Progenitor cell of endocrine pancreas (in vitro differentiated cells): ENCODE results near the gene TRIM3. TPM values are rescaled to one million over a fixed set of nuclear protein-coding genes. Genes with fewer than 3 reads are reported as not detected.

Experiments
- DNase-seq: peaks from one replicate; pipeline ENCODE4 v3.0.0; 2021; ENCODE audit warnings: low spot score; ENCODE audit not compliant: unreplicated experiment
- H3K27ac Mint-ChIP-seq: 2 replicates; pipeline ENCODE4 v1.8.0; 2021; ENCODE audit warnings: mild to moderate bottlenecking, moderate library complexity, mixed read lengths
- H3K27me3 Mint-ChIP-seq: 2 replicates; pipeline ENCODE4 v1.8.0; 2021; ENCODE audit warnings: mixed read lengths
- H3K36me3 Mint-ChIP-seq: 2 replicates; pipeline ENCODE4 v1.8.0; 2022; ENCODE audit warnings: mixed read lengths; ENCODE audit not compliant: insufficient read depth
- H3K4me1 Mint-ChIP-seq: 2 replicates; pipeline ENCODE4 v1.8.0; 2021; ENCODE audit warnings: low read depth, mixed read lengths
- H3K4me3 Mint-ChIP-seq: 2 replicates; pipeline ENCODE4 v1.8.0; 2021; ENCODE audit warnings: low read depth, mild to moderate bottlenecking, moderate library complexity, mixed read lengths
- H3K9me3 Mint-ChIP-seq: 2 replicates; pipeline ENCODE4 v1.8.0; 2021; ENCODE audit warnings: low read depth, mixed read lengths
- total RNA-seq: library from RNA; stranded (reverse); gene quantifications from 2 replicates; pipeline ENCODE4 v1.2.1, GENCODE V29; 2021
- TF ChIP-seq, protein P1 (sequence below): fragments of 200-600 bp; sonication (generic); IDR thresholded peaks from one replicate; pipeline ENCODE4 v1.5.0; 2021; ENCODE audit warnings: antibody characterized with exemption, mild to moderate bottlenecking; ENCODE audit not compliant: unreplicated experiment

The TRIM3 gene
- total RNA-seq, 1 donor from 2014 or later, result 22.6 TPM

DNA sequence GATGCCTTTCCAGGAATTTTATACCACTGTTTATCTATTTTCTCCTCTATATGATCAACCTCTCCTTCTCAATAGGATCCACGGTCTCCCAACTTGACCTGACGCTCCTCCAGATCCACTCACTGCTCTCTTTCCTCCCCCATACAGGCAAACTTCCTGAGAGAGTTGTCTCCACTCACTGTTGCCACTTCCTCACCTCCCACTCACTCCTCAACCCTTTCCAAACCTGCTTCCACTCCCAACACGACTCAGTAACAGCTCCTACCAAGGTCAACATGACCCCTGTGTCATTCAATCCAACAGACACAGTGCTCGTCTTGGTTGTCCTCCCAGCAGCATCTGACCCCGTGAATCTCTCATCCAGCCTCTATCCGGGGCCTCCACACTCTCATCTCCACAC lies 57.9 kb downstream of the TRIM3 start:
- H3K36me3 Mint-ChIP-seq, result no peaks in the 10 kb centered on the region
- H3K4me1 Mint-ChIP-seq, result peaks cover 9% of the 10 kb centered on the region
- peaks cover 6% of the 10 kb centered on the region for H3K27me3 Mint-ChIP-seq
- TF ChIP-seq, protein P1, sequence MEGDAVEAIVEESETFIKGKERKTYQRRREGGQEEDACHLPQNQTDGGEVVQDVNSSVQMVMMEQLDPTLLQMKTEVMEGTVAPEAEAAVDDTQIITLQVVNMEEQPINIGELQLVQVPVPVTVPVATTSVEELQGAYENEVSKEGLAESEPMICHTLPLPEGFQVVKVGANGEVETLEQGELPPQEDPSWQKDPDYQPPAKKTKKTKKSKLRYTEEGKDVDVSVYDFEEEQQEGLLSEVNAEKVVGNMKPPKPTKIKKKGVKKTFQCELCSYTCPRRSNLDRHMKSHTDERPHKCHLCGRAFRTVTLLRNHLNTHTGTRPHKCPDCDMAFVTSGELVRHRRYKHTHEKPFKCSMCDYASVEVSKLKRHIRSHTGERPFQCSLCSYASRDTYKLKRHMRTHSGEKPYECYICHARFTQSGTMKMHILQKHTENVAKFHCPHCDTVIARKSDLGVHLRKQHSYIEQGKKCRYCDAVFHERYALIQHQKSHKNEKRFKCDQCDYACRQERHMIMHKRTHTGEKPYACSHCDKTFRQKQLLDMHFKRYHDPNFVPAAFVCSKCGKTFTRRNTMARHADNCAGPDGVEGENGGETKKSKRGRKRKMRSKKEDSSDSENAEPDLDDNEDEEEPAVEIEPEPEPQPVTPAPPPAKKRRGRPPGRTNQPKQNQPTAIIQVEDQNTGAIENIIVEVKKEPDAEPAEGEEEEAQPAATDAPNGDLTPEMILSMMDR, result no peak
- H3K27ac Mint-ChIP-seq, result no peak overlapping the region
- no peak for DNase-seq
- H3K4me3 Mint-ChIP-seq, result no peak overlapping the region
- no peaks in the 10 kb centered on the region for H3K9me3 Mint-ChIP-seq

DNA sequence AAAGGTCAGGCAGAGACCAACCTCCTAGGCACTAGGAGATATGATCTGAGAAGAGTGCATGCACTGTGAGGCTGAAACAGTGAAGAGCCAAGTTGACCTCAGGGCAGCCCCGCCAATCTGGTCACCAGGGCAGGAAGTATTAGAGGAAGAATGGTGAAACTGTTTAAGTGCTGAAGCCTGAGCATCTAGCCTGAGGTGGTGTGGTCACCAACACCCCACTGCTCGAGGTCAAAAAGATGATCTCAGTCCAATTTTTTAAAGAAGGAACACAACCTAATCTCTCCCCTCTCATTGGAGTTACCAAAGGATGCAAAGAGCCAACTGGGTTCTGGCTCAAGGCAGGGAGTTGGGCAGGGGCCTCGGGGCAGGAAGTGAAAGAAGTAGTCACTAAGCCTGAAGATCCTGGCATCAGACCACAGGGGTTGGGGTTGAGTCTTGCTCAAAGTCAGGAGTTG lies 58.8 kb downstream of the TRIM3 start:
- H3K27ac Mint-ChIP-seq, result no peak overlapping the region
- peaks cover 3% of the 10 kb centered on the region for H3K36me3 Mint-ChIP-seq
- TF ChIP-seq, protein P1, result no peak
- H3K4me3 Mint-ChIP-seq, result no peak overlapping the region
- H3K9me3 Mint-ChIP-seq, result no peaks in the 10 kb centered on the region
- peaks cover 9% of the 10 kb centered on the region for H3K4me1 Mint-ChIP-seq
- no peaks in the 10 kb centered on the region for H3K27me3 Mint-ChIP-seq
- no peak for DNase-seq

DNA sequence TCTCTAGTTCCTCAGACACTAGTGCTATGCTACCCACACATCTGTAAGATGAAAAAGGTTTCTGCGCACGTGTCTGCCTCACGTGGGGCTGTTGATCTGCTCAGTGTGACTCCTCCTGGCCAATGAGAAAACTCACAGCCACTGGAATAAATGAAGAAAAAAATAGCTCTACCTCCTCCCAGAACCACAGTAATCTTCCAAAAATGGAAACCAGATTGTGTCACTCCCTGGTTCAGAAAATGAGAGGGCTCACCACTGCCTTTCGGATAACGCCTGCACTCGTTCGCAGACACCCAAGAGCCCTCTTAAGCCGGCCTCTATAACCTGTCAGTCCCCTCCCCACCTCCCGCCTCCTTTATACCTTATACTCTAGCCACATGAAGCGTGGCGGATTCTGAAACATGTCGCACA lies 59.9 kb downstream of the TRIM3 start:
- Mint-ChIP-seq H3K27me3 (no peaks in the 10 kb centered on the region), H3K4me1 (peaks cover 7% of the 10 kb centered on the region), H3K36me3 (peaks cover 5% of the 10 kb centered on the region), H3K27ac (no peak overlapping the region), H3K9me3 (no peaks in the 10 kb centered on the region), H3K4me3 (no peak overlapping the region)
- no peak for DNase-seq
- TF ChIP-seq, protein P1, result no peak

DNA sequence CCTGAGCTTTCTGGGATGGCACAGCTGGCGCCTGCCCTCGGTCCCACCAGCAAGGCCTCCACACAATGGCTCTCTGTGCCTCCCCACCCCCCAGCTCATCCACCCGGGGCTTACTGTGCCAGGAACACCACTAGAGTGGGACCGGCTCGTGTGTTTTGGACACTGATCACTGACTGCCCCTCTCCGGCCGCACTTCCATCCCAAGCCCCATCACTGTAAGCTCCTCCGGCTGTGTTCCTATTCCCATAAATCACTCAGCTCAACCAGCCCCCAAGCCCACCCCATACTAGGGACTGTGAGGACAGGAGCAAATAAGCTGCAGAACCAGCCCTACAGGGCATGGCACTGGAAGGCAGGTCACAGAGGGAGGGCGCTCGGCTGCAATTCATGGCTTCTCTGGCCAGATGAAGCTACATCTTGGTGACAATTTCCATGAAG lies 62.1 kb downstream of the TRIM3 start:
- no peak for DNase-seq
- H3K27ac Mint-ChIP-seq, result no peak overlapping the region
- peaks cover 10% of the 10 kb centered on the region for H3K36me3 Mint-ChIP-seq
- no peaks in the 10 kb centered on the region for H3K9me3 Mint-ChIP-seq
- TF ChIP-seq, protein P1, result no peak
- H3K4me1 Mint-ChIP-seq, result peaks cover 7% of the 10 kb centered on the region
- H3K4me3 Mint-ChIP-seq, result no peak overlapping the region
- no peaks in the 10 kb centered on the region for H3K27me3 Mint-ChIP-seq

DNA sequence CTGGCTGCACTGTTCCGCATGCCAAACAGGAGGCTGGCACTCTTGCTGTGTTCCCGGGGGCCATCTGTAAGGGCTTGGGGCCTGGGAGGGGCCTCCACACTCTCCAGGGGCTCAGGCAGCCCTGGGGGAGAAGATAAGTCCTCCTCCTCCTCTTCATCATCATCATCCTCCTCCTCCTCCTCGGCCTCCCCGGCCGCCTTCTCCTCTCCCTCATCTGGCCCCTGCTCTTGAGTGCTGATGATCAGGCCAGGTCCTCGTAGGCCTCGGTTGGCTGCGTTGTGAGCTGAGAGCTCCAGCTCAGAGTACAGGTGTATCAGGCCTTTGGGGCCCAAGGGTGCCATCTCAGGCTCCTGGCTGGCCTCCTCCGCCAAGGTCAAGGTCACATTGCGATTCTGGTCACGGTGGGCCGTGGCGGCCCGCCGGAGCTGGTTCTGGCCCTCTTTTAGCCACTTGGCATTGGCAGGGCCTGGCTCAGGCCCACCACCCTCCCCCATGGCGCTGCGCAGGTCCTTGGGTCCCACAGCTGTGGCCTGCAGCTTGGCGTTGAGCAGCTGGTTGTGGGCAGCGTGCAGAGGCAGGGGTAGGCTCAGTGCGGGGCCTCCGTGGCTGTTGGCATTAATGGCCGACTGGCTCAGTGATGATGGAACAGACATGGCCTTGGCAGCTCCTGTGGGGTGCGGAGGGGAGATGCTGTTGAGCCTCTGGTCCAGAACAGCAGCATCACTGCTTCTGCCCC lies 62.9 kb downstream of the TRIM3 start:
- TF ChIP-seq, protein P1, result no peak
- H3K9me3 Mint-ChIP-seq, result no peaks in the 10 kb centered on the region
- no peak overlapping the region for H3K4me3 Mint-ChIP-seq
- H3K36me3 Mint-ChIP-seq, result peaks cover 10% of the 10 kb centered on the region
- H3K4me1 Mint-ChIP-seq, result peaks cover 7% of the 10 kb centered on the region
- no peak overlapping the region for H3K27ac Mint-ChIP-seq
- H3K27me3 Mint-ChIP-seq, result no peaks in the 10 kb centered on the region
- no peak for DNase-seq
